H1 (cell line): ENCODE data around the gene ZNF57. TPM values are rescaled to one million over a fixed set of nuclear protein-coding genes. Genes with fewer than 3 reads are reported as not detected.
"Not testable (repeated sequence)": the region's sequence is repeated elsewhere in the genome, so short reads cannot be mapped to it uniquely, and the experiment has no call there.

Experiments
- CTCF ChIA-PET: fragments of 300-600 bp; sonication (Branson Sonifier 250); formaldehyde crosslinking; loops from one replicate; lab custom pipeline; 2021; ENCODE audit not compliant: partially characterized antibody; lab: Charles Lee
- POLR2A ChIA-PET: fragments of 300-600 bp; sonication (Branson Sonifier 250); formaldehyde crosslinking; loops from one replicate; lab custom pipeline; 2021; ENCODE audit warnings: inconsistent platforms; ENCODE audit not compliant: partially characterized antibody; lab: Charles Lee
- DNase-seq, 2 experiments: peaks; one replicate each; pipeline versions ENCODE4 v3.0.0 to v3.0.0-alpha.2; 2010 to 2022; ENCODE audit warnings: low spot score in 2 of 2, low read depth in 1 of 2, mixed read lengths in 1 of 2
- FAIRE-seq: peaks from 2 replicates; lab custom pipeline; 2011; peaks lifted over from hg19 to GRCh38; lab: Jason Lieb, UNC
- H2AFZ ChIP-seq: 2 replicates; pipeline ENCODE4 v1.8.1; 2012; ENCODE audit warnings: low read length, inconsistent platforms
- H2AK5ac ChIP-seq: 2 replicates; pipeline ENCODE4 v1.6.1; 2013; ENCODE audit warnings: low read depth, low read length
- H2BK120ac ChIP-seq: replicated peaks from 2 replicates; pipeline ENCODE3; 2013; ENCODE audit warnings: low read depth, low read length, inconsistent platforms
- H2BK12ac ChIP-seq: 2 replicates; pipeline ENCODE4 v1.6.1; 2013; ENCODE audit warnings: low read depth, low read length
- H2BK15ac ChIP-seq: 2 replicates; pipeline ENCODE4 v1.6.1; 2013; ENCODE audit warnings: low read length
- H2BK20ac ChIP-seq: 2 replicates; pipeline ENCODE4 v1.6.1; 2013; ENCODE audit warnings: low read length
- H2BK5ac ChIP-seq: 2 replicates; pipeline ENCODE4 v1.6.1; 2013; ENCODE audit warnings: low read depth, low read length
- H3K14ac ChIP-seq: 2 replicates; pipeline ENCODE4 v1.6.1; 2013; ENCODE audit warnings: inconsistent platforms; ENCODE audit not compliant: insufficient read length
- H3K18ac ChIP-seq: 2 replicates; pipeline ENCODE4 v1.6.1; 2013; ENCODE audit warnings: low read length; ENCODE audit errors: extremely low read depth
- H3K23ac ChIP-seq: 2 replicates; pipeline ENCODE4 v1.6.1; 2013; ENCODE audit warnings: inconsistent platforms; ENCODE audit not compliant: insufficient read length
- H3K23me2 ChIP-seq: 2 replicates; pipeline ENCODE4 v1.6.1; 2013; ENCODE audit warnings: low read depth, low read length
- H3K27ac ChIP-seq: 2 replicates; pipeline ENCODE4 v1.6.1; 2011; ENCODE audit warnings: low read depth, low read length, inconsistent platforms
- H3K27me3 ChIP-seq, 4 experiments: replicated peaks in 1 of 4; 1 replicate in 1 of 4; 2 replicates in 3 of 4; pipeline versions ENCODE4 v1.6.1 to v1.8.1; 2011 to 2013; ENCODE audit warnings: low read length in 3 of 4, mild to moderate bottlenecking in 3 of 4, inconsistent platforms in 2 of 4, mixed read lengths in 2 of 4, moderate library complexity in 1 of 4; ENCODE audit not compliant: control insufficient read depth in 3 of 4, insufficient read depth in 3 of 4; ENCODE audit errors: extremely low read depth in 1 of 4
- H3K36me3 ChIP-seq, 4 experiments: 2 replicates each; pipeline versions ENCODE4 v1.6.1 to v1.8.1; 2011 to 2013; ENCODE audit warnings: mild to moderate bottlenecking in 4 of 4, low read length in 3 of 4, moderate library complexity in 2 of 4, control low read depth in 1 of 4, inconsistent platforms in 1 of 4; ENCODE audit not compliant: insufficient read depth in 4 of 4, control insufficient read depth in 2 of 4
- H3K4ac ChIP-seq: replicated peaks from 2 replicates; pipeline ENCODE3; 2013; ENCODE audit warnings: low read length, low read depth, mixed read lengths, inconsistent platforms; ENCODE audit not compliant: insufficient read length
- H3K4me1 ChIP-seq, 4 experiments: replicated peaks in 1 of 4; 1 replicate in 1 of 4; 2 replicates in 3 of 4; pipeline versions ENCODE4 v1.6.1 to v1.8.1; 2011 to 2013; ENCODE audit warnings: low read length in 3 of 4, inconsistent platforms in 2 of 4, mixed read lengths in 1 of 4; ENCODE audit not compliant: insufficient read depth in 4 of 4, control insufficient read depth in 3 of 4
- H3K4me2 ChIP-seq, 2 experiments: 2 replicates each; pipeline versions ENCODE4 v1.6.1 to v1.8.1; 2011 to 2013; ENCODE audit warnings: low read depth in 2 of 2, low read length in 2 of 2, control low read depth in 1 of 2, inconsistent platforms in 1 of 2, mild to moderate bottlenecking in 1 of 2; ENCODE audit not compliant: insufficient read depth in 1 of 2
- H3K4me3 ChIP-seq, 4 experiments: fragments of 200-600, 300-600 bp in 1 of 4; sonication (generic), shearing (Covaris generic), sonication (Bioruptor Twin) in 1 of 4; 2 replicates each; pipeline versions ENCODE4 v1.5.1 to v1.8.1; 2011 to 2016; ENCODE audit warnings: low read length in 4 of 4, low read depth in 3 of 4, control low read depth in 2 of 4, inconsistent platforms in 2 of 4, mild to moderate bottlenecking in 2 of 4, mixed read lengths in 1 of 4, moderate library complexity in 1 of 4; ENCODE audit not compliant: insufficient read depth in 2 of 4; ENCODE audit errors: extremely low read depth in 1 of 4
- H3K56ac ChIP-seq: replicated peaks from 2 replicates; pipeline ENCODE3; 2013; ENCODE audit warnings: low read depth, mild to moderate bottlenecking, mixed read lengths, low read length, inconsistent platforms; ENCODE audit not compliant: insufficient read length
- H3K79me1 ChIP-seq: 2 replicates; pipeline ENCODE4 v1.6.1; 2013; ENCODE audit warnings: low read depth, low read length, control low read depth
- H3K79me2 ChIP-seq, 2 experiments: 2 replicates each; pipeline versions ENCODE4 v1.6.1 to v1.8.1; 2012 to 2013; ENCODE audit warnings: low read length in 2 of 2, mild to moderate bottlenecking in 2 of 2, inconsistent platforms in 1 of 2; ENCODE audit not compliant: insufficient read depth in 2 of 2, control insufficient read depth in 1 of 2
- H3K9ac ChIP-seq, 4 experiments: replicated peaks in 1 of 4; 1 replicate in 1 of 4; 2 replicates in 3 of 4; pipeline versions ENCODE4 v1.6.1 to v1.8.1; 2011 to 2013; ENCODE audit warnings: low read depth in 3 of 4, low read length in 3 of 4, control low read depth in 2 of 4, mild to moderate bottlenecking in 2 of 4, moderate library complexity in 2 of 4, inconsistent platforms in 1 of 4; ENCODE audit errors: extremely low read depth in 1 of 4
- H3K9me3 ChIP-seq, 2 experiments: 2 replicates each; pipeline versions ENCODE4 v1.6.1 to v1.8.1; 2012 to 2013; ENCODE audit warnings: mild to moderate bottlenecking in 2 of 2, moderate library complexity in 2 of 2, control low read depth in 1 of 2, inconsistent platforms in 1 of 2, low read depth in 1 of 2, low read length in 1 of 2, mixed read lengths in 1 of 2; ENCODE audit not compliant: insufficient read depth in 2 of 2
- H4K20me1 ChIP-seq, 2 experiments: replicated peaks in 1 of 2; 2 replicates each; pipeline versions ENCODE3 to v1.8.1; 2011 to 2013; ENCODE audit warnings: inconsistent platforms in 2 of 2, low read length in 2 of 2, mild to moderate bottlenecking in 1 of 2; ENCODE audit not compliant: insufficient read depth in 2 of 2, control insufficient read depth in 1 of 2
- H4K5ac ChIP-seq: 2 replicates; pipeline ENCODE4 v1.6.1; 2013; ENCODE audit warnings: low read length, low read depth, mixed read lengths, inconsistent platforms; ENCODE audit not compliant: insufficient read length
- H4K8ac ChIP-seq: 2 replicates; pipeline ENCODE4 v1.8.0; 2013; ENCODE audit warnings: mild to moderate bottlenecking, moderate library complexity, low read length, inconsistent platforms; ENCODE audit not compliant: insufficient read depth; ENCODE audit errors: extremely low read depth
- H4K91ac ChIP-seq: replicated peaks from 2 replicates; pipeline ENCODE3; 2013; ENCODE audit warnings: low read length, mixed read lengths, inconsistent platforms; ENCODE audit not compliant: insufficient read length
- WGBS, 2 experiments: shearing (Covaris generic) in 1 of 2; methylation state at CpG; one replicate each; pipeline versions ENCODE4 v1.1.6 to v1.1.7; 2013 to 2015; ENCODE audit warnings: low lambda C conversion rate in 2 of 2, mixed read lengths in 2 of 2, inconsistent platforms in 1 of 2, low coverage in 1 of 2, missing lambda C conversion rate in 1 of 2; ENCODE audit not compliant: insufficient replicate concordance in 2 of 2, insufficient coverage in 1 of 2, insufficient read length in 1 of 2; ENCODE audit errors: extremely low coverage in 1 of 2, missing lambda C conversion rate in 1 of 2; 5-methylcytosine and 5-hydroxymethylcytosine counted together
- polyA plus RNA-seq, 7 experiments: library from polyadenylated mRNA; depleted of rRNA in 3 of 7; stranded (reverse) in 5 of 7; unstranded in 2 of 7; fragments of >200 nt in 5 of 7; fragments of 200-250 nt in 2 of 7; gene quantifications; 1 replicate in 5 of 7; 2 replicates in 1 of 7; 4 replicates in 1 of 7; pipeline versions ENCODE4 v1.2.1 to v1.2.3, GENCODE V29; 2011 to 2013; ENCODE audit warnings: missing spikeins in 2 of 7, mixed read lengths in 2 of 7
- total RNA-seq: library from RNA; stranded (reverse); fragmentation: NEBNext Ultra II Directional; extraction: Animal tissue kit (Norgen Biotek cat#: 25700); gene quantifications from 2 replicates; pipeline ENCODE4 v1.2.1, GENCODE V29; 2021

The ZNF57 gene
- total and polyA plus RNA-seq, 2 of the 8 experiments (the other 6 are each of a cell fraction or from before 2014, with no cell fraction given), result 4.9 to 8.9 TPM

DNA sequence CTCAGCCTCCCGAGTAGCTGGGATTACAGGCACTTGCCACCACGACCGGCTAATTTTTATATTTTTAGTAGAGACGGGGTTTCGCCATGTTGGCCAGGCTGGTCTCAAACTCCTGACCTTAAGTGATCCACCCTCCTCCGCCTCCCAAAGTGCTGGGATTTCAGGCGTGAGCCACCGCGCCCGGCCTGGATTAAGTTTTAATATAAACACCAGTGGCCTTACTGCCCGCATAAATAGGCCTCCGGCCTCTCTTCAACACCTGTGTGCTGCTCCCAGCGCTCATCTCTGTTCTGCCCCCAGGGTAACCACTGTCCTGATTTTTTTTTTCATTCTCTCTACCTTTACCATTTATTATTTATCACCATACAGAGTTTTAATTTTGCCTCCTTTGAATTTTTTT, 2.6 kb downstream of the ZNF57 start:
- H3K4me2 ChIP-seq, H2BK15ac ChIP-seq, H4K8ac ChIP-seq, H2BK12ac ChIP-seq, H3K27me3 ChIP-seq, FAIRE-seq, H3K23ac ChIP-seq, H3K27ac ChIP-seq, H3K18ac ChIP-seq, H2BK20ac ChIP-seq, H3K56ac ChIP-seq, H4K20me1 ChIP-seq, H2BK5ac ChIP-seq, DNase-seq, H3K4ac ChIP-seq, H2AFZ ChIP-seq, H4K91ac ChIP-seq, H4K5ac ChIP-seq, H3K23me2 ChIP-seq, H2AK5ac ChIP-seq, H3K9me3 ChIP-seq, H3K14ac ChIP-seq, H2BK120ac ChIP-seq, H3K9ac ChIP-seq, H3K4me1 ChIP-seq, H3K36me3 ChIP-seq, POLR2A ChIA-PET, H3K4me3 ChIP-seq: not testable (repeated sequence)
- 96% methylated on average over 13 of the region's 13 CpGs; no CpG with 5 or more reads in 1 of the 2 experiments for WGBS, 2 experiments
- CTCF ChIA-PET, result interaction anchor here (1.3 kb wide), 1 partner anchor 62 kb away, joined by 3 read pairs; the partner anchor contains the start of gene ZNF555
- Histone ChIP-seq H3K79me2 (peaks cover 0 to 57% of the 10 kb centered on the region in 2 experiments; a peak in 3 of 4 replicates), H3K79me1 (peaks cover 16% of the 10 kb centered on the region)
